Medulla oblongata (tissue), 1 donor: ENCODE data around the gene SVIL.
"Not testable (repeated sequence)": the region's sequence is repeated elsewhere in the genome, so short reads cannot be mapped to it uniquely, and the experiment has no call there.

Experiments
- DNase-seq: peaks from one replicate; pipeline ENCODE4 v3.0.0-alpha.2; 2015; ENCODE audit errors: extremely low spot score

The SVIL gene

GRCh38 chr10:29517352-29517923 lies 117.3 kb downstream of the SVIL start:
- peak; percentile 30 for DNase-seq

GRCh38 chr10:29516309-29516932 lies 118.3 kb downstream of the SVIL start:
- DNase-seq, result not testable (repeated sequence)

GRCh38 chr10:29515879-29516278 lies 118.9 kb downstream of the SVIL start:
- DNase-seq, result not testable (repeated sequence)

DNA sequence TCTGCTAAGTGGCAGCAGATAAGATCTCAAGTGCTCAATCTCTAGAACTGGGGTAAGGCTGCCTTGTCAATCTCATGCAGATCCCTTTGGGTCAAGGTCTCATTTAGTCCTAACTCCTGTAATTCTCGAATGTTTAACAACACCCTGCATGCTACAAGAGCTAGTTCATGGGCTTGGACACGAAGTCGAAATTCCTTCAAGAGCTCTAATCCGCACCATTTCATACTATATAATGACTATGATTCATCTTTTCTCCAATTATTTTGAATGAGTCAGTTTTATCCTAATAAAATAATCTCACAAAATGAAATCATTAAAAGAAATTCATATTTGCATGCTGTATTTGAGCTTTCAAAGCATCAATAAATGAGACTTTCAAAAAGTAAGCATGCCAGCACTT lies 119.7 kb downstream of the SVIL start:
- not testable (repeated sequence) for DNase-seq

- DNase-seq, result no peak
These were observed 120.5 kb downstream of the SVIL start for GRCh38 chr10:29514306-29514705.

- no peak for DNase-seq
These were observed 122.3 kb downstream of the SVIL start for GRCh38 chr10:29512425-29512974.

DNA sequence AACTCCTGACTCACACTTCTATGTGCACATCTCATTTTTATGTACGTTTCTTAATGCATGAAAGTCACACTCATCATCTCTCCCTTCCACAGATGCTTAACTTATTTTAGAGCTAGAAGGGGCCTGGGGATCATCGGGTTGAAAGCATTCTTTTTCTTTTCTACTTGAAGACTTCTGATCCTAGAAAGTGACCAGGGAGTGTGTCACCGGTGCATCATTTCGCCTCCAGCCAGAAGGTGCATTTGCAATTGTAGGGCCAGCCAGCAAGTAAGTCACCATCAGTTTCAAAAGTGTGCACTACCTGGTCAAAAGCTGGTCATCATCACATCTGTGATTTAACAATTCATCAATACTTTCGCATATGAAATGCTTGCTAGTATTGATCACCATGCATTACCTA lies 123.0 kb downstream of the SVIL start:
- DNase-seq, result not testable (repeated sequence)

GRCh38 chr10:29510483-29511157 lies 124.2 kb downstream of the SVIL start:
- DNase-seq, result not testable (repeated sequence)

GRCh38 chr10:29508554-29509244 lies 126.1 kb downstream of the SVIL start:
- no peak for DNase-seq

- DNase-seq, result not testable (repeated sequence)
These were observed 127.0 kb downstream of the SVIL start for GRCh38 chr10:29507750-29508149.

- not testable (repeated sequence) for DNase-seq
These were observed 128.3 kb downstream of the SVIL start for GRCh38 chr10:29506324-29506921.

GRCh38 chr10:29502351-29502750 lies 132.4 kb downstream of the SVIL start:
- DNase-seq, result no peak

GRCh38 chr10:29501692-29502091 lies 133.1 kb downstream of the SVIL start:
- DNase-seq, result no peak

GRCh38 chr10:29499993-29500537 lies 134.7 kb downstream of the SVIL start:
- DNase-seq, result no peak

DNA sequence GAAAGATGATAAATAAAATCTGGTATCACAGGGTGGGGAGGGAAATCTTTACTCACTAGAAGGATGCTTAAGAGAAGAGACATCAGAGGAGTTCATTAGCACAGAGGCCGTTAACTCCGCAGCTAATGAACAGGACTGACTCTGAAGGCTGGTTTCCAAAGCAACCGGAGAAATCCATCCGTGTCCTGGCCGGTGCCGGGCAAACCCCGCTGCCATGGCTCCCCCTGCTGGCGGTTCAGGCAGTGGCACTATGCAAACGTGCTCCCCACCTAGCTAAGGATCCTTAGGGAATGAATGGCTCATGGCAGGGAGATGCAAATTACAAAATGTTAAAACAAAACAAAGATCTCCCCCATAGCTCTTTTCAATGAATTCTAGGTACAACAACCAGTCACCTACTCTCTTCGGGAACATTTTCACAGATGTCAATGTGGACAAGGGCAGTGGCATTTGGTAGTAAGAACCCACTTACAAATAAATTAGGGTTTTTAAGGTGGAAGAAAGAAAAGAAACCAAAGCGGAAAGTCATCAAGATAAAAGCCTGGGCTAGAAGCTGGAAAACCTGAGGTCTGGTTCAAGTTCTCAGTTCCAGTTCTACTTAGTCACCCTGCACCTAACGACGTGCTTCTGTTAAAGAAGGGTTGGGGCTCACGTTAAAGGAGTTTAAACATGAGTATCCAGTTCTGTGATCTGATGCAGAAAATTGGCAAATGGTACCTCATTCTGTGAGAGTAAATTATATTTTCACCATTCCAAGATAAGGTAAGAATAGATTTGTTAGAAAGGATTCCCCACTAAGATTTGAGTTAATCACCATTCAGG lies 138.2 kb downstream of the SVIL start:
- DNase-seq, result peak; percentile 73

- no peak for DNase-seq
These were observed 139.4 kb downstream of the SVIL start for GRCh38 chr10:29495366-29495765.

DNA sequence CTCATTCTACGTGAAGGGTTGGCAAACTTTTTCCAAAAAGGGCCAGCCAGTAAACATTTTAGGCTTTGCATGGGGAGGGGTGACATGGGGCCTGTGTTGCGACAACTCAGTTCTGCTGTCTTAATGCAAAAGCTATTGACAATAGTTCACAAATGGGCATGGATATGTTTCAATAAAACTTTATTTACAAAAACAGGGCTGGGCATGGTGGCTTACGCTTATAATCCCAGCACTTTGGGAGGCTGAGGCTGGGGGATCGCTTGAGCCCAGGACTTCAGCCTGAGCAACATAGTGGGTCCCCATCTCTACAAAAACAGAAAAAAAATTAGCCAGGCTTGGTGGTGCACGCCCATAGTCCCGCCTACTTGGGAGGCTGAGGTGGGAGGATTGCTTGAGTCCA lies 141.1 kb downstream of the SVIL start:
- DNase-seq, result no peak

DNA sequence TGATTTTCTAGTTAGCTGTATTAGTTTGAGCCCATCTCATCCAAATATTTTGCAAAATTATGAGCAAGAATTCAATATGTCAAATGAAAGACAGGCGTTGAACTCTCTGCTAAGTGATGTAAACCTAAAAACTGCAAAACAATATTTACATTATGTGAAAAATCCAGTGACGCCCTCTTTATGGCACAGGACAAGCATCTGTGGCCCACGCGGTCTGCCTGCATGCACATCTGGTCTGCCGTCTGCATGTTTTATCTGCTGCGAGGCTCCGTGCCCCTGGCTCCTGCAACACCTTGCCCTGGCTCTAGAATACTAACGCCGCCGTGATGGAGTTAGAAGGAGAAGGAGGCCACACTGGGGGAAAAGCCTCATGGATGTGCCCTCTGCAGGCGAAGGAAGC lies 142.0 kb downstream of the SVIL start:
- DNase-seq, result no peak

GRCh38 chr10:29491918-29492317 lies 142.9 kb downstream of the SVIL start:
- no peak for DNase-seq

GRCh38 chr10:29490781-29491280 lies 143.9 kb downstream of the SVIL start:
- DNase-seq, result not testable (repeated sequence)
